ENCODE results near the gene OSBPL9. TPM values are rescaled to one million over a fixed set of nuclear protein-coding genes. Genes with fewer than 3 reads are reported as not detected.

The OSBPL9 gene
- total and polyA plus RNA-seq, 2 donors (not counting 1 experiment from before 2014, with no cell fraction given), result 23.1 to 59.6 TPM

- ChIA-PET POLR2A (no interaction called here), CTCF (interaction anchor here (2.1 kb wide), 1 partner anchor 147 kb away, joined by 5 read pairs; no protein-coding TSS in a partner anchor)
- Mint-ChIP-seq H3K4me3 (no peak overlapping the region), H3K4me1 (peaks cover 32% of the 10 kb centered on the region), H3K9me3 (ENCODE audit: insufficient read depth) (no peaks in the 10 kb centered on the region), H3K27ac (no peak overlapping the region), H3K27me3 (no peaks in the 10 kb centered on the region)
- TF ChIP-seq CTCF (IDR thresholded peaks at IDR 0.05) (no peak), EZH2 (IDR thresholded peaks at IDR 0.05; ENCODE audit: borderline replicate concordance, insufficient read depth, low read depth, low read length, poor library complexity, severe bottlenecking) (no peak)
- WGBS (ENCODE audit: insufficient coverage), result 33% methylated on average over 1 of the region's 2 CpGs
- no peak overlapping the region for H3K27ac ChIP-seq (ENCODE audit: low read length in 2 of 2)
- intact Hi-C loops (cut with micrococcal nuclease), result no loop called here
- DNase-seq, result no peak
- H3K9me3 ChIP-seq (ENCODE audit: control extremely low read depth in 1 of 3, control insufficient read depth in 2 of 3, insufficient read depth in 1 of 3, low read length in 2 of 3), result no peaks in the 10 kb centered on the region
- H3K4me1 ChIP-seq (ENCODE audit: control insufficient read depth in 2 of 2, insufficient read depth in 2 of 2, low read length in 2 of 2), result peaks cover 6 to 8% of the 10 kb centered on the region in 2 donors
- H3K4me2 ChIP-seq (replicated peaks; ENCODE audit: low read depth, low read length, poor library complexity, severe bottlenecking), result no peak overlapping the region
- no peaks in the 10 kb centered on the region for H3K27me3 ChIP-seq (replicated peaks in 1 of 4; ENCODE audit: control extremely low read depth in 1 of 4, control insufficient read depth in 3 of 4, insufficient read depth in 4 of 4, low read length in 3 of 4)
- no peak overlapping the region for H3K9ac ChIP-seq (ENCODE audit: low read length)
- no peaks in the 10 kb centered on the region for H4K20me1 ChIP-seq (ENCODE audit: control insufficient read depth, insufficient read depth, low read length, poor library complexity, severe bottlenecking)
- H3K36me3 ChIP-seq (replicated peaks in 1 of 2; ENCODE audit: control extremely low read depth in 1 of 2, control insufficient read depth in 1 of 2, extremely low read depth in 1 of 2, insufficient read depth in 2 of 2, low read length in 1 of 2), result no peaks in the 10 kb centered on the region
- no peak for ATAC-seq (ENCODE audit: low read depth)
- no peak overlapping the region for H3K4me3 ChIP-seq (ENCODE audit: control extremely low read depth in 1 of 5, extremely low read depth in 1 of 5, insufficient read depth in 1 of 5, low read depth in 2 of 5, low read length in 4 of 5)
- H3K79me2 ChIP-seq (ENCODE audit: control insufficient read depth, insufficient read depth, low read length), result peaks cover 85% of the 10 kb centered on the region
- H2AFZ ChIP-seq (ENCODE audit: insufficient read depth, low read depth, low read length, poor library complexity, severe bottlenecking), result no peak overlapping the region
Measured at GRCh38 chr1:51622455-51622913, 5.6 kb downstream of the OSBPL9 start.

- Mint-ChIP-seq H3K27ac (no peak overlapping the region), H3K27me3 (no peaks in the 10 kb centered on the region), H3K4me1 (peaks cover 29% of the 10 kb centered on the region), H3K4me3 (no peak overlapping the region), H3K9me3 (ENCODE audit: insufficient read depth) (no peaks in the 10 kb centered on the region)
- H3K36me3 ChIP-seq (replicated peaks in 1 of 2; ENCODE audit: control extremely low read depth in 1 of 2, control insufficient read depth in 1 of 2, extremely low read depth in 1 of 2, insufficient read depth in 2 of 2, low read length in 1 of 2), result no peaks in the 10 kb centered on the region
- ChIA-PET CTCF (no interaction called here), POLR2A (no interaction called here)
- H4K20me1 ChIP-seq (ENCODE audit: control insufficient read depth, insufficient read depth, low read length, poor library complexity, severe bottlenecking), result no peaks in the 10 kb centered on the region
- intact Hi-C loops (cut with micrococcal nuclease), result no loop called here
- DNase-seq (no peak), ATAC-seq (ENCODE audit: low read depth) (no peak)
- H2AFZ ChIP-seq (ENCODE audit: insufficient read depth, low read depth, low read length, poor library complexity, severe bottlenecking), result no peak overlapping the region
- H3K9me3 ChIP-seq (ENCODE audit: control extremely low read depth in 1 of 3, control insufficient read depth in 2 of 3, insufficient read depth in 1 of 3, low read length in 2 of 3), result no peaks in the 10 kb centered on the region
- no peak overlapping the region for H3K4me3 ChIP-seq (ENCODE audit: control extremely low read depth in 1 of 5, extremely low read depth in 1 of 5, insufficient read depth in 1 of 5, low read depth in 2 of 5, low read length in 4 of 5)
- no peak overlapping the region for H3K9ac ChIP-seq (ENCODE audit: low read length)
- H3K27me3 ChIP-seq (replicated peaks in 1 of 4; ENCODE audit: control extremely low read depth in 1 of 4, control insufficient read depth in 3 of 4, insufficient read depth in 4 of 4, low read length in 3 of 4), result no peaks in the 10 kb centered on the region
- TF ChIP-seq EZH2 (IDR thresholded peaks at IDR 0.05; ENCODE audit: borderline replicate concordance, insufficient read depth, low read depth, low read length, poor library complexity, severe bottlenecking), result no peak
- TF ChIP-seq CTCF (IDR thresholded peaks at IDR 0.05), result no peak
- WGBS (ENCODE audit: insufficient coverage), result 100% methylated on average over 1 of the region's 2 CpGs
- peaks cover 2 to 3% of the 10 kb centered on the region in 2 donors for H3K4me1 ChIP-seq (ENCODE audit: control insufficient read depth in 2 of 2, insufficient read depth in 2 of 2, low read length in 2 of 2)
- no peak overlapping the region for H3K4me2 ChIP-seq (replicated peaks; ENCODE audit: low read depth, low read length, poor library complexity, severe bottlenecking)
- no peak overlapping the region for H3K27ac ChIP-seq (ENCODE audit: low read length in 2 of 2)
- H3K79me2 ChIP-seq (ENCODE audit: control insufficient read depth, insufficient read depth, low read length), result peaks cover 85% of the 10 kb centered on the region
Measured at GRCh38 chr1:51623025-51623424, 6.1 kb downstream of the OSBPL9 start.

All from B cell (primary cell).